OCI-LY1 (cell line): ENCODE data around the gene CHST15.

Experiments used
- H2AFZ ChIP-seq: fragments of 200-600 bp; sonication (generic), shearing (Covaris generic); 2 replicates; pipeline ENCODE4 v1.6.0; 2014; ENCODE audit warnings: antibody characterized with exemption, mild to moderate bottlenecking, low read length
- H3F3A ChIP-seq: fragments of 200-600 bp; sonication (generic), shearing (Covaris generic); 2 replicates; pipeline ENCODE4 v1.6.0; 2014; ENCODE audit warnings: mild to moderate bottlenecking, antibody characterized with exemption, low read length, moderate library complexity; ENCODE audit not compliant: insufficient read depth
- H3K27ac ChIP-seq: fragments of 200-600 bp; sonication (generic); 2 replicates; pipeline ENCODE4 v1.5.1; 2014; ENCODE audit warnings: low read length, mixed run types, mild to moderate bottlenecking, low read depth; ENCODE audit not compliant: poor library complexity, severe bottlenecking
- H3K27me3 ChIP-seq: fragments of 200-600 bp; sonication (generic); 2 replicates; pipeline ENCODE4 v1.6.0; 2014; ENCODE audit warnings: antibody characterized with exemption, mild to moderate bottlenecking, low read length, moderate library complexity; ENCODE audit not compliant: insufficient read depth
- H3K36me3 ChIP-seq: fragments of 200-600 bp; sonication (generic); 2 replicates; pipeline ENCODE4 v1.6.1; 2014; ENCODE audit warnings: mild to moderate bottlenecking, antibody characterized with exemption, low read length, moderate library complexity, mixed read lengths; ENCODE audit not compliant: insufficient read depth
- H3K4me1 ChIP-seq: fragments of 200-600 bp; sonication (generic); 2 replicates; pipeline ENCODE4 v1.5.1; 2014; ENCODE audit warnings: mild to moderate bottlenecking, low read length, moderate library complexity; ENCODE audit not compliant: insufficient read depth, severe bottlenecking
- H3K4me2 ChIP-seq: fragments of 200-600 bp; sonication (generic), shearing (Covaris generic); 2 replicates; pipeline ENCODE4 v1.6.1; 2014; ENCODE audit warnings: low read length
- H3K4me3 ChIP-seq: fragments of 200-600 bp; sonication (generic); 2 replicates; pipeline ENCODE4 v1.5.1; 2014; ENCODE audit warnings: low read length, low read depth, mild to moderate bottlenecking, mixed read lengths; ENCODE audit not compliant: poor library complexity, severe bottlenecking
- H3K79me2 ChIP-seq: fragments of 200-600 bp; shearing (Covaris generic); 2 replicates; pipeline ENCODE4 v1.6.1; 2016; ENCODE audit warnings: mixed run types, low read length, mixed read lengths; ENCODE audit not compliant: insufficient read depth
- H3K9ac ChIP-seq: fragments of 200-600 bp; sonication (generic), shearing (Covaris generic); 2 replicates; pipeline ENCODE4 v1.6.1; 2014; ENCODE audit warnings: mild to moderate bottlenecking, low read length, mixed read lengths
- H3K9me2 ChIP-seq: fragments of 200-600 bp; sonication (generic), shearing (Covaris generic); 2 replicates; pipeline ENCODE4 v1.6.1; 2014; ENCODE audit warnings: low read depth, mild to moderate bottlenecking, low read length, mixed read lengths
- H3K9me3 ChIP-seq: fragments of 200-600 bp; shearing (Covaris generic); 2 replicates; pipeline ENCODE4 v1.6.1; 2014; ENCODE audit warnings: low read length, mixed read lengths
- H4K20me1 ChIP-seq: fragments of 200-600 bp; sonication (generic), shearing (Covaris generic); 2 replicates; pipeline ENCODE4 v1.6.0; 2016; ENCODE audit warnings: mild to moderate bottlenecking, low read length; ENCODE audit not compliant: insufficient read depth
- EZH2 ChIP-seq: fragments of 200-600 bp; sonication (generic), shearing (Covaris generic); IDR thresholded peaks from 2 replicates; pipeline ENCODE4 v1.8.0; 2017; ENCODE audit warnings: borderline replicate concordance, mixed run types, mild to moderate bottlenecking, antibody characterized with exemption, low read length, moderate library complexity, mixed read lengths
- TF ChIP-seq, protein P1 (sequence below): fragments of 200-600 bp; sonication (generic), shearing (Covaris generic); IDR thresholded peaks from 2 replicates; pipeline ENCODE4 v1.5.1; 2017; ENCODE audit warnings: mild to moderate bottlenecking, antibody characterized with exemption, low read length, moderate library complexity, mixed read lengths

The CHST15 gene

DNA sequence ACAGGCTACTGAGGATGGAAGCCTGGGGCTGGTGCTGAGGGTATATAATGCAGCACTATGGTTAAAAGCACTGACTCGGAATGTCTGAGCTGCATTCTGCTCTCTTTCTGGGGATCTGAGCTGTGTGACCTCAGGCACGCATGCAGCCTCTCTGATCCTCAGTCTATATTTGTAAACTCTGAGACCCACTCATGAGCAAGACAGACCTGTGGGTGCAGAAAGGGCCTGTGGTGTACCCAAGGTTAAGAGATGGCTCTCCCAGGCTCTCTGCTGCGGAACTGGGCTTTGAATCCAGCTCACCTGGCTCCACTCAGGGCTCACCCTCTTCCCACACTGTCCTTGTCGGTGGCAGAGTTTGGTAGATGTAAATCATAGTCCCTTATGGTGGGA is 89.9 kb downstream of the CHST15 start:
- no peaks in the 10 kb centered on the region for H4K20me1 ChIP-seq
- TF ChIP-seq EZH2 = no peak
- TF ChIP-seq, protein P1, sequence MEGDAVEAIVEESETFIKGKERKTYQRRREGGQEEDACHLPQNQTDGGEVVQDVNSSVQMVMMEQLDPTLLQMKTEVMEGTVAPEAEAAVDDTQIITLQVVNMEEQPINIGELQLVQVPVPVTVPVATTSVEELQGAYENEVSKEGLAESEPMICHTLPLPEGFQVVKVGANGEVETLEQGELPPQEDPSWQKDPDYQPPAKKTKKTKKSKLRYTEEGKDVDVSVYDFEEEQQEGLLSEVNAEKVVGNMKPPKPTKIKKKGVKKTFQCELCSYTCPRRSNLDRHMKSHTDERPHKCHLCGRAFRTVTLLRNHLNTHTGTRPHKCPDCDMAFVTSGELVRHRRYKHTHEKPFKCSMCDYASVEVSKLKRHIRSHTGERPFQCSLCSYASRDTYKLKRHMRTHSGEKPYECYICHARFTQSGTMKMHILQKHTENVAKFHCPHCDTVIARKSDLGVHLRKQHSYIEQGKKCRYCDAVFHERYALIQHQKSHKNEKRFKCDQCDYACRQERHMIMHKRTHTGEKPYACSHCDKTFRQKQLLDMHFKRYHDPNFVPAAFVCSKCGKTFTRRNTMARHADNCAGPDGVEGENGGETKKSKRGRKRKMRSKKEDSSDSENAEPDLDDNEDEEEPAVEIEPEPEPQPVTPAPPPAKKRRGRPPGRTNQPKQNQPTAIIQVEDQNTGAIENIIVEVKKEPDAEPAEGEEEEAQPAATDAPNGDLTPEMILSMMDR = no peak
- H3K9me2 ChIP-seq = no peaks in the 10 kb centered on the region
- H3K9ac ChIP-seq = no peak overlapping the region
- H2AFZ ChIP-seq = no peak overlapping the region
- H3K4me3 ChIP-seq = no peak overlapping the region
- H3K4me1 ChIP-seq = peaks cover 28% of the 10 kb centered on the region
- no peaks in the 10 kb centered on the region for H3F3A ChIP-seq
- H3K9me3 ChIP-seq = no peaks in the 10 kb centered on the region
- no peaks in the 10 kb centered on the region; the same call in 1 of the 2 replicates for H3K27me3 ChIP-seq
- H3K27ac ChIP-seq = no peak overlapping the region
- no peak overlapping the region for H3K4me2 ChIP-seq
- H3K36me3 ChIP-seq = peaks cover 14% of the 10 kb centered on the region
- no peaks in the 10 kb centered on the region for H3K79me2 ChIP-seq

DNA sequence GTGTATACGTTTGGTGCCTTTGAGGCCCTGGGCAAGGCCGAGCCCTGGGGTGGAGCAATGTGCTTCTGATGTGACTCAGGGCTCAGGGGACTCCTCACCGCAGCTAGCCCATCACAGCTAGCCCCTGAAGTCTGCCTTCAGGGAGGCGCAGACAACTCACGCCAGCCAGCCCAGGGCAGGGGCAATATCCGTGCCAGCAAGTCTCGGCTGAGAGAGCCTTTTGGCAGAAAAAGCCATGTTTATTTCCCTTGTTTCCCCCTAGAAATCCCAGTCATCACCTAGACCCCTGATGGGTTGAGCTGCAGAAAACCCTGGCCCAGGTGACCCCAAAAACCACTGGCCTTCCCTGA is 90.4 kb downstream of the CHST15 start:
- peaks cover 29% of the 10 kb centered on the region for H3K4me1 ChIP-seq
- H3F3A ChIP-seq = no peaks in the 10 kb centered on the region
- no peaks in the 10 kb centered on the region for H3K9me3 ChIP-seq
- no peak overlapping the region for H3K9ac ChIP-seq
- no peaks in the 10 kb centered on the region for H3K79me2 ChIP-seq
- no peaks in the 10 kb centered on the region; the same call in 1 of the 2 replicates for H3K27me3 ChIP-seq
- no peak overlapping the region for H3K4me2 ChIP-seq
- no peak overlapping the region for H3K4me3 ChIP-seq
- H3K36me3 ChIP-seq = peaks cover 10% of the 10 kb centered on the region
- H3K27ac ChIP-seq = no peak overlapping the region
- H3K9me2 ChIP-seq = no peaks in the 10 kb centered on the region
- no peak overlapping the region for H2AFZ ChIP-seq
- H4K20me1 ChIP-seq = no peaks in the 10 kb centered on the region
- TF ChIP-seq, protein P1 = no peak
- TF ChIP-seq EZH2 = no peak

DNA sequence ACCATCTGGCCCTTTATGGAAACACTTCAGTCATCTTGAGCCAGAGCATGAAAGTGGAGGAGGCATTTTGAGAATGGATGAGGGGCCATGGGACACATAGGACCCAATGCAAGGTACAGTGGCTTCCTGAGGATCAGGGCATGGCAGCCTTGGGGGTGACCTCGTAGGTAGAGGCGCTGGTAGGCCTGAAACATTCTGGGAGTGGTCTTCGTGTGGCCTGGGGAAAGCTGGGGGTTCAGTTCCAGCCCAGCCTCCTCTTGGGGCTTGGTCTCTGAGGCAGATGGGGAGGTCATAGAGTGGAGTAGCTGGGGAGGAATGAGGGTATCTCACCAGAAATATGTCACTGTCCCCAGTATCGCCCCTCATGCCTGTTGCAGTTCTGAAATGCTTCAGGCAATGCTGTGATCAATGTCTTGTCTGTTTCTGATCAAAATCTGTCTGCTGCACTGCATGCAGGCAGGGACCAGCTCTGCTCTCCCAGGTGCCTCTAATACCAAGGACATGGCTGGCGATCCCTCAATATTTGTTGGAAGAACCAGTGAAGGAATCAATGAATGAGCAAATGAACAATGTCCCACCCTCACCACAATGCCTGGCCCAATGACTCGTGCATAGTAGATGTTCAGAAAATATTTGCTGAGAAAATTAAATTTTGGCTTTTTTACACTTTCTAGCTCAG is 90.9 kb downstream of the CHST15 start:
- Histone ChIP-seq H3K27ac (no peak overlapping the region), H3K79me2 (no peaks in the 10 kb centered on the region), H3K27me3 (no peaks in the 10 kb centered on the region; the same call in 1 of the 2 replicates), H3K4me2 (no peak overlapping the region), H3K4me1 (peaks cover 34% of the 10 kb centered on the region), H3K36me3 (peaks cover 7% of the 10 kb centered on the region), H3K4me3 (no peak overlapping the region), H3K9me2 (no peaks in the 10 kb centered on the region), H3K9me3 (no peaks in the 10 kb centered on the region), H3F3A (no peaks in the 10 kb centered on the region), H4K20me1 (no peaks in the 10 kb centered on the region), H2AFZ (no peak overlapping the region), H3K9ac (no peak overlapping the region)
- TF ChIP-seq, protein P1 = no peak
- no peak for TF ChIP-seq EZH2
